Epidermal melanocyte (primary cell): Measurements from ENCODE around the gene CCDC149.
A peak's percentile ranks its signal among the peaks of the same experiment; 100 is the strongest.

Experiments used
- DNase-seq: peaks from one replicate; pipeline ENCODE4 v3.0.0; 2011; ENCODE audit warnings: low spot score; ENCODE audit not compliant: insufficient read length

CCDC149 gene

DNA sequence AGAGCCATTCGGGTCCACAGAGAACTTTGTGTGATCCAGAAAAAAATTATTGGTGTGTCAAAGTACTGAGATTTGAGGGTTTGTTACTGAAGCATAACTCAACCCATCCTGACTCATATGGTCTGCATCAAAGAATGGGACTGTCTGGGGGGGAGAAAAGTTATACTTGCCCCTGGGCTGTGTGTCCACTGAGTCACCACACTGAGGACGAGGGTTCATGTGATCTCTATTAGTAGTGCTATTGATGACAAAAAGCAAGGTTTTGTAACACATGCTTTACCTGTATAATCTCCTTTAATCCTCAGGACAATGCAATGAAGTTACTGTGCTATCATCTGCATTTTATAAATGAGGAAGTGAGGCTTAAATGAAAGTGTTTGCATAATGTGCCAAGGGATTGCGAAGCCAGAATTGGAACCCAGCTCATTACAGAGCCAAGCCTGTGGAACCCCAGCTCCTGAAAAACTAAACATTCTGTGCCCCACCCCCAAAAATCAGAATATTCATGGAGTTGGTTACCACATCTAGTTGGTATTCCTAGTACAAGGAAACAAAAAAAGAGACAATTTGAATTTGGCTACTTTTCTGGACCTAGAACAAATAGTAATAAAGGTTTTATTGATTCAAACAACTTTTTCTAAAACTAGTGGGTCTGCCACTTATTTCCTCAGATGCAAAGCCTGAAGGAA, 31.2 kb downstream of the CCDC149 start:
- no peak for DNase-seq

DNA sequence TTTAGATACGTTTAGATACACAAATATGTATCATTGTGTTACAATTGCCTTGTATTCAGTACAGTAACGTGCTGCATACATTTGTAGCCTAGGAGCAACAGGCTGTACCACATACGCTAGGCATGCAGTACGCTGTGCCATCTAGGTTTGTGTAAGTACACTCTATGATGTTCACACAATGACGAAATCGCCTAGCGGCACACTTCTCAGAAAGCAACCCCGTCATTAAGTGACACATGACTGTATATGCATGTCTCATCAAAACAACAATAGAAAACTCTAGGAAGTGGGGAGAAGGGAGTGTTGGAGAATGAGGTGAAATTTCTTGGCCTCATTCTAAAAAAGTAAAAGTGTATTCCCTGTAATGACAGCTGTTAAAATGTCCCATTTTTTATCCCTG, 32.7 kb downstream of the CCDC149 start:
- no peak for DNase-seq

DNA sequence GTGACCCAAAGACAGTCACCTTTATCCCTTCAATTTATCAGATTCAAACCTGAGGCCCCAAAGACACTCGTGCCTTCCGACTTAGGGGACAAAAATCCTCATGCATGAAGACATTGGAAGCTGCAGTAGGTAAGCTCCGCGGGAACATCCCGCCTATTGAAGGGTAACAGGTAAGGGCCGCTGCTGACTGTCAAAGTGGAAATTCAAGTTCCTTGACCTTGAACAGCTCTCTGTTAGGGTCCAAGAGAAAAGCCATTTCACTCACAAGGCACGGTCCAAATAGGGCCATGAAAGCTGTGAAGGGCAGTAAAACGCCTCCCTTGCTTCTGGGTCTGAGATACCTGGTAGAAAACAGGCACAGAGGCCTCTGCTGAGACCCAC, 34.2 kb downstream of the CCDC149 start:
- DNase-seq, result no peak

DNA sequence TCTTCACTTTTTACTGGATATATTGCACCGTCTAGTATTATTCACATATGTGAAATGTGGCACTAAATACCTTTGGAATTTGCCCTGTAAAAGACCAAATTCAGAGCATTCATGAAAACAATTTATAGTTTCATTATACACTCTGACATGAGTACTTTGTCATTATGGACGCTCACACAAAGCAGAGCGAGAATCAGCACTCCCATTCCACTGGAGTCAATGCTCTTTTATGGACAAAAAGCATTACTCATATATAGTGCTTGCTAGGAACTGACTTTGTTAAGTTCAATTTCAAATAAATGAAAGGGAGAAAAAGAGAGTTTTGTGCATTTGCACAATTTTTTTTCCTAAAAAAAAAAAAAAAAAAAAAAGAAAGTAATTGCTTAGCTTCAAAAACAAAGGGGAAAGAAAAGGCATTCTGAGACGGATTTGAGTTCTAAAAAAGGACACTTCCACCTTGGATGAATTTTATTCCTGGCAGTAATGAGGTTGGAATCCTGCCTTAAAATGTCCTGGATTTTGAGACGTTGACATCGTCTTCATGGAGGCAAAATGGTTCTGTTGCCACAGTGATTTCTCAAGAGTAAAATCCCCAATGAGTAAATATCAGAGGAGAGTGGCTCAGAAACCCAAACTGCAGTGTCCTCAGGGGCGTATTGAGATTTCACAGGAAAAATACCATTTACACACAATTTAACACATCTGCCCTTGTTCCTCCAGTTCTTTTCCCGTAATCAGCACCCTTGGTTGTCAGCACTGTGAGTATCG, 34.8 kb downstream of the CCDC149 start:
- DNase-seq, result no peak

GRCh38 chr4:24876431-24876830, 36.4 kb downstream of the CCDC149 start:
- no peak for DNase-seq

- DNase-seq, result no peak
These were observed 40.1 kb downstream of the CCDC149 start for GRCh38 chr4:24872720-24873119.

- no peak for DNase-seq
These were observed 41.6 kb downstream of the CCDC149 start for GRCh38 chr4:24871210-24871609.

DNA sequence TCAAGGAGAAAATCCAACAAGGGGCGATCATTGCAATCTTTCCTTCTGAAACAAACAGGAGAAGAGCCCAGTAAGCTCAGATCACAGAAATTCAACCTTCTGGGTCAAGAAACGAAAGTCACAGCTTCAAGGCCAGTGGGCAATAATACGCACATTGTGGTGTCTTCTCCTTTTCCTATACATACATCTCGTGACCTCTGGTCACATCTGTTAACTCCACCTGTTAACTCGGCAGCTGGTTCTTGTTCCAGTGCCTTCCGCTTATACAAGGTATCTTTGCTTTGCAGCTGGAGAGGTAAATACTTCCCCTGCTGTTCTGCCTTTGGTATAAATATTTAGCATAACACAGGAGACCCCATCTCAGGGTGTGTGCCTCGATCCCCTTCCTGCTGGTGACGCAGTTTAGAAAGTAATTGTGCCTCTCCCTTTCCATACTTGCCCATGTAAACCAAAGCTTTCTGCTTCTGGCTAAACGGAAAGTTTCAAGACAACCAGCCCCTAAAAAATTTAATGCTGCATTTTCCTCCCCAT, 45.0 kb downstream of the CCDC149 start:
- no peak for DNase-seq

DNA sequence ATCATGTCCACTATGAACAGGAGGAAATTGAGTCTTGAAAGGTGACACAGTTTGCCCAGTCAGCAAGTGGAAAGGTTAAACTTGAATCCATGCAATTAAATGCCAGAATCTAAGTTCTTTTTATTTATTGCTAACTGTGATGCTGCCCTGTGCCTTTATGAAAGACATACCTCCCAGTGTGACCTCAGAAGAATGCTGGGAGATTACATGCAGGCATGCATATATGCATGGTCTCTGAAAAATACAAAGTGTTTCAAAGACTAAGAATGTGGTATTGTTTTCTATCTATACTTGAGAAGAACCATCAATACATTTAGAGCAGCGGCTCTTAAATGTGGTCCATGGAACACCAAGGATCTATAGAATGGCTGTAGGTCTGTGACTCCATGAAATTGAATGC, 45.6 kb downstream of the CCDC149 start:
- DNase-seq, result no peak

GRCh38 chr4:24865401-24865800, 47.4 kb downstream of the CCDC149 start:
- no peak for DNase-seq

DNA sequence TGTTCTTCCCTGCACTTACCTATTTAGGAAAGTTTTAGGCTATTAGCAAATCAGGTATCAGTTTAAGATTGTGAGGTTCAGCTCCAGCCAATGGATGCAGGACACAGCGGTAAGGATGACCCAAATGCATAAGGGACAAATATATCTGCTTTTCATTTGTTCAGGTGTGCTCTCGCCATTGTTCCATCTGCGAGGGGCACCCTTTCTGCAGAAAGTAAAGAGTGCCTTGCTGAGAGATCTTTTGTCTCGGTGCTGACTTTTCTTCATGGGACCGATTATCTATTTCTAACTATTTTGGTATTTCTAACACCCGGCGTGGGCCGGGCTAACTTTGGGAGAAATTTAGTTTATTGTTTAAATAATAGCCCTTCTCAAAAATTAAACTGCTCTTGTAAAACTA, 49.0 kb downstream of the CCDC149 start:
- DNase-seq, result no peak

DNA sequence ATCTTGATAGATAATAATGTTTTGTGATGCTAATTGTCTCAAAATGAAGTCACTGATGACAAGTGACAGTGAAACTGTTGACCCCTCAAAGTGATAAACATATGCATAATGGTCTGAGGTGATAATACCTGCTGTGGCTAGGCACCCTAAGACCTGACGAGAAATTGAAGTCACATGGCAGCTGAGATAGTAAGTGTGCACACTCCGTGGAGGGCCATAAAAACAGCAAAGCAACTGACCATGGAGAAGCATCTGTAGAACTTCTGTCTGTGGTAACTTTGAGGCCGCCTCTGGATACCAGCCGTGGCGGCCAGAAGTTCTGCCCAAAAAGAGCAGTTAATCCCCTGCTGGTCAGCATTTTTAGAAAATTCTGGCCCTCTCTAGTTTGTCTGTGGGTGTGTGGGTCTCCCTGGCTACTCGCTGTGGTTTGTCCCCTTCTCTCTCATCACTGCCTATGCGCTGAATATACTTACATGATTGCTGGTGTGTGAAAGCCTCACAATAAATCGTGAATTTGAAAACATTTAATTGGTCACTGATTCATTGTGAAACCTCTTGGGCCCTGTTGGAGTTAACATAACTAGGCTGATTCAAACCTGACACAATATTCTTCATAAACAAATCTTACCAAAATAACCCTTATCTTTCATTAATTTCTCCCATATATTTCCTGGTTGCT, 50.6 kb downstream of the CCDC149 start:
- DNase-seq, result no peak

DNA sequence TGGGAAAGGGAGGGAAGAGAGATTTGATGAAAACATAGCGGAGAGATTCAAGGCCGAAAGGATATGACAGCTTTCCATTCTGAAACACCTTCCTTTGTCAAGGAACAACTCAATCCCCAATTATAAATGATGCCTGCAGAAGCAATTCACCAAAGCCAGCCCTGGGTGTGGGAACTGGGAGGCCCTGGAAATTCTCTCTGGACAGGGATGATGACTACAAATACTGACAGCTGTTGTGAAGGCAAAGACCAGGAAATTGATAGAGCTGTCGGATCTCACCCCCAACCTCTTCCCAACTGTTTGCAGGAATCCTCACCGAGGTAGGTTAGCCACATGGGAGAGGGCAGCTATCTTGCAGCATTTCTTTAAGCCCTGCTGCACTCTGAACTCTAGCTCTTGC, 54.3 kb downstream of the CCDC149 start:
- DNase-seq, result no peak

GRCh38 chr4:24858026-24858425, 54.8 kb downstream of the CCDC149 start:
- DNase-seq, result peak; percentile 30

DNA sequence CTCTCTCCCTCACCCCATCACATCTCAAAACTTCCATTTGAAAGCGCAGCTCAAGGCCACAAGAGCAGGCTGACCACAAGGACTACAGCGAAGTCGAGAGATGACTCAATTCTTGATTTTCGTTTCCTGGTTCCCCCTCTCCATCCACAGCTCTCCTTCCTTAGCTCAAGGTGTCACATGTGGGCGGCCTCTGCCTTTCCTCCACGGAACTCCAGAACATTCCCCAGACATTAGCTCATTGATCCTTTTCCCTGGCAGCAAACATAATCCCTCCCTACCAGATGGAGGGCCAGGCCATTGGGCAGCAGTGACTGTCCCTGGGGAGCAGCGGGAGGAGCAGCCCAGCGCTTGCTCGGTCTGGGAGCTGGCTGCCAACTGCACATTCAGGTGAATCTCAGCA, 56.3 kb downstream of the CCDC149 start:
- DNase-seq, result no peak

GRCh38 chr4:24855741-24856140, 57.1 kb downstream of the CCDC149 start:
- no peak for DNase-seq

GRCh38 chr4:24853142-24853541, 59.7 kb downstream of the CCDC149 start:
- DNase-seq, result no peak

DNA sequence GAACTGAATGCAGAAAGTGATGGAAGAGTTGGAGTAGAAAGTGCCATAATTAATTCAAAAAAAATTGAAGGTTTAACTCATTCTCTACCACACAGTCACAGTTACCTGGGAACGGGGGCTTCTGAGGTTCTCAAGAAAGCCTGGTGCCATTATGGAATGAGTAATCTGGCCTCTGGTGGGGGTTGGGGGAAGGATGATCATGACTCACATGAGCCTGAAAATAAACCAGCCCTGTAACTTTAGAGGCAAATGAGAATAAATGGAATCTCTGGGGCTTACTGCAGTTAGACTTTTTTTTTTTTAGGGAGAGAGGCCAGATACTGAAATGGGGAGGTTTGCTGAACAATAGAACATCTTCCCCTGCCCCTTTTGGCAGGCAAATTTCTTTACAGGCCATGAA, 62.2 kb downstream of the CCDC149 start:
- DNase-seq, result no peak

- DNase-seq, result no peak
These were observed 63.1 kb downstream of the CCDC149 start for GRCh38 chr4:24849756-24850155.

- DNase-seq, result no peak
These were observed 63.5 kb downstream of the CCDC149 start for GRCh38 chr4:24849351-24849750.

GRCh38 chr4:24846716-24847115, 66.1 kb downstream of the CCDC149 start:
- no peak for DNase-seq

GRCh38 chr4:24845902-24846301, 66.9 kb downstream of the CCDC149 start:
- no peak for DNase-seq
